NT2/D1 (cell line): ENCODE results near the gene OR2T35.

ENCODE experiments used
- DNase-seq: peaks from one replicate; pipeline ENCODE4 v3.0.0-alpha.2; 2011; ENCODE audit warnings: low read depth, low spot score
- H3K27me3 ChIP-seq: 2 replicates; pipeline ENCODE4 v1.6.0; 2011; ENCODE audit warnings: mild to moderate bottlenecking; ENCODE audit not compliant: insufficient read length, insufficient read depth
- H3K36me3 ChIP-seq: 2 replicates; pipeline ENCODE4 v1.6.1; 2011; ENCODE audit warnings: mild to moderate bottlenecking, low read length, mixed read lengths; ENCODE audit not compliant: insufficient read depth, insufficient read length
- H3K4me1 ChIP-seq: 2 replicates; pipeline ENCODE4 v1.5.1; 2011; ENCODE audit not compliant: insufficient read depth, insufficient read length
- H3K4me3 ChIP-seq: 2 replicates; pipeline ENCODE4 v1.5.1; 2011; ENCODE audit warnings: low read depth; ENCODE audit not compliant: insufficient read length
- H3K9ac ChIP-seq: 2 replicates; pipeline ENCODE4 v1.6.0; 2011; ENCODE audit warnings: low read depth; ENCODE audit not compliant: insufficient read length
- H3K9me3 ChIP-seq: 2 replicates; pipeline ENCODE4 v1.5.1; 2011; ENCODE audit warnings: mild to moderate bottlenecking, low read length; ENCODE audit not compliant: insufficient read depth
- SUZ12 ChIP-seq: IDR thresholded peaks from 2 replicates; pipeline ENCODE4 v1.6.1; 2011; ENCODE audit not compliant: insufficient read length, insufficient read depth; ENCODE audit errors: extremely low read depth
- YY1 ChIP-seq: IDR thresholded peaks from 2 replicates; pipeline ENCODE4 v1.6.1; 2011; ENCODE audit not compliant: insufficient read length, insufficient read depth
- ZNF274 ChIP-seq: IDR thresholded peaks from 2 replicates; pipeline ENCODE4 v1.6.1; 2011; ENCODE audit warnings: mild to moderate bottlenecking, low read depth, low read length

Gene OR2T35

DNA sequence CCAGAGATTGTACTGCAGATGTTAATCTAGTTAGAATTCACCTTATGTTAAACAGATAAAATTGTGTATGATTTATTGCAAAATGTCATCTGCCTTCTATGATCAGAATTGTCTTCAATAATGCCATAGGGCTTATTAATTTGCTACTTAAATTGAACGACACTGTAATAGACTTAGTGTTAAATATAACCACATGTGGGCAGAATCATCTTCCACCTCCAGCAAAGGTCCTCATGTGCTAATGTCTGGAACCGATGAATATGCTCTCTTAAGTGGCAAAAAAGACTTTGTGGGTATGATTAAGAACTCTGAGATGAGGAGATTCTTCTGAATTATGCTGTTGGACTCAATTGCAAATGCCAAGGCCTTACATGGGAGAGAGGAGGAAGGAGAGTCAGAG, 14.5 kb downstream of the OR2T35 start:
- H3K9ac ChIP-seq: no peak overlapping the region

DNA sequence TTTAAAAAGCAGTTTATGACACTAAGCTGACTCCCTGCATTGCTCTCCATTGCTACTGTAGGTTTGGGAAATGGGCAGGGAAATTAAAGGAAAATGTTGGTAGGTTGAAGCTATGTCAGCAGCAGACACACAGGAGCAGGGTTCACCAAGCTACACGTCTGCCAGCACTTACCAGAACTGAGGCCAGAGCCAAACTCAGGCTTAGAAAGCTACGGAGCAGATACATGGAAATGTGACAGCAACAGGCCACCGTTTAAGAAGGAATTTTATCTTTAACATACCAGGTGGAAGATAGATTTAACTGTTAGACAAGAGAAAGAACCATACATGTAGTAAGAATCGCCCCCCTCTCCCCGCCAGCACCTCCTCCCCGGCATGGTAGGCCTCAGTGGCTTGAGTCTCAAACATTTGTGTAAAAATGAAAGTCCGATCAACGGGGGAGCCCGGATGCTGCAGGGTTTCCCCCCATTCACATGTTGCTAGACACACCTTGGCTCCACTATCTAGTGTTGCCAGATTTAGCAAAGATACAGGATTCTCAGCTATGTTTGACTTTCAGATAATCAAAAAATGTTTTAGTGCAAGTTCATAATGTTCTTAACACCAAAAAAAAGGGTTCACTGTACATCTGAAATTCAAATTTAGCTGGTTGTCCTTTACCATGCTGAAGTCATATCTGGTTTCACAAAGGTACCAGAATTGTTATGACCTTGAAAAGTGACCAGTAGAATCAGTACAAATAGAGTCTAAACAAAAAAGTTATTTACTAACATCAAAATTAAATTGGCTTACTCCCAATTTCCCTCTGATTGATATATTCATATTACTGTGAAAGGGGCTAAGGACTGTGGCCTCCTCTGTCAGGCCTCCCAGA, 16.9 kb downstream of the OR2T35 start:
- H3K9me3 ChIP-seq: no peaks in the 10 kb centered on the region
- TF ChIP-seq ZNF274 (no peak), SUZ12 (no peak), YY1 (no peak)
- no peaks in the 10 kb centered on the region for H3K36me3 ChIP-seq
- H3K4me1 ChIP-seq: no peaks in the 10 kb centered on the region
- H3K27me3 ChIP-seq: no peaks in the 10 kb centered on the region
- no peak for DNase-seq
- no peak overlapping the region for H3K4me3 ChIP-seq
- no peak overlapping the region for H3K9ac ChIP-seq

More for the DNA sequence above, 14.5 kb downstream of the OR2T35 start:
- H3K27me3 ChIP-seq: no peaks in the 10 kb centered on the region
- TF ChIP-seq YY1 (no peak), ZNF274 (no peak), SUZ12 (no peak)
- H3K4me1 ChIP-seq: no peaks in the 10 kb centered on the region
- no peaks in the 10 kb centered on the region for H3K9me3 ChIP-seq
- DNase-seq: no peak
- H3K4me3 ChIP-seq: no peak overlapping the region
- H3K36me3 ChIP-seq: no peaks in the 10 kb centered on the region

DNA sequence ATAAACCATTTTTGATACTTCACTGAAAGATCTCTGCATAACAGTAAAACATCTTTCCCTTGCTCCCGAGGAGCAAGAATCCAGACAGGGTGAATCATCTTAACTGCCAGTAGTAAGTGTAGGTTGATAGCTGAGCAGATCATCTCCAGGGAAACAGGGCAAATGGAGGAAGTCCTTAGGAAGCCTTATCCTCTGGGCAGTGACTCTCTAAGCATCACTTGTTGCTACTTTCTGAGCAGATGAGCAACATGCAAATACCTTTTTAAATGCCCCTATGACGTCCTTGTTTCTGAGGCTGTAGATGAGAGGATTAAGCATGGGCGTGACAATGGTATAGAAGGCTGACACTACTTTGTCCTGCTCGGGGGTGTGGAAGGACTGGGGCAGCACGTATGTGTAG, 19.1 kb downstream of the OR2T35 start:
- Histone ChIP-seq H3K9ac (no peak overlapping the region), H3K36me3 (no peaks in the 10 kb centered on the region), H3K27me3 (no peaks in the 10 kb centered on the region), H3K4me1 (no peaks in the 10 kb centered on the region), H3K4me3 (no peak overlapping the region), H3K9me3 (no peaks in the 10 kb centered on the region)
- no peak for DNase-seq
- no peak for TF ChIP-seq YY1
- no peak for TF ChIP-seq SUZ12
- no peak for TF ChIP-seq ZNF274

DNA sequence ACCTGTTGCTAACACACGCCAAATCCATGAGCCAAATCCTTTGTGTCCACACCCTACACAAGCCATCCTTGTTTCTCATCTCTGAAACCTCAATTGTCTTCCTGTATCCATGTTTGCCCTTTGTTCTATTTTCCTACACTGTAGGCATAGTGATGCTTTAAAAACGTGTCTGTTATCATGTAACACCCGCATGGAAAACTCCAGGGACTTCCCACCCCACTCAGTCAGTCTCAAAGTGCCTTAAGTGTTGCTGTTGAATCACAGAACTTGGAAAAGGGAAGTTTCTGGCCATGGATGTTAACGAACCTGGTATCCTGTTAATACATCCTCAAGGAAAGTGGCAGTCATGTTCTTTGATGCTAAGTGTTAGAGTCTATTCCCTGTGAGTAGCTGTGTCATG, 19.9 kb downstream of the OR2T35 start:
- no peaks in the 10 kb centered on the region for H3K27me3 ChIP-seq
- H3K9me3 ChIP-seq: no peaks in the 10 kb centered on the region
- TF ChIP-seq SUZ12: no peak
- H3K9ac ChIP-seq: no peak overlapping the region
- no peaks in the 10 kb centered on the region for H3K4me1 ChIP-seq
- H3K36me3 ChIP-seq: no peaks in the 10 kb centered on the region
- DNase-seq: no peak
- H3K4me3 ChIP-seq: no peak overlapping the region

- H3K4me1 ChIP-seq: no peaks in the 10 kb centered on the region
- no peak for DNase-seq
- no peaks in the 10 kb centered on the region for H3K27me3 ChIP-seq
- H3K36me3 ChIP-seq: no peaks in the 10 kb centered on the region
- H3K4me3 ChIP-seq: no peak overlapping the region
- no peak overlapping the region for H3K9ac ChIP-seq
- H3K9me3 ChIP-seq: no peaks in the 10 kb centered on the region
- no peak for TF ChIP-seq YY1
These were observed 22.5 kb downstream of the OR2T35 start for GRCh38 chr1:248622570-248623001.

DNA sequence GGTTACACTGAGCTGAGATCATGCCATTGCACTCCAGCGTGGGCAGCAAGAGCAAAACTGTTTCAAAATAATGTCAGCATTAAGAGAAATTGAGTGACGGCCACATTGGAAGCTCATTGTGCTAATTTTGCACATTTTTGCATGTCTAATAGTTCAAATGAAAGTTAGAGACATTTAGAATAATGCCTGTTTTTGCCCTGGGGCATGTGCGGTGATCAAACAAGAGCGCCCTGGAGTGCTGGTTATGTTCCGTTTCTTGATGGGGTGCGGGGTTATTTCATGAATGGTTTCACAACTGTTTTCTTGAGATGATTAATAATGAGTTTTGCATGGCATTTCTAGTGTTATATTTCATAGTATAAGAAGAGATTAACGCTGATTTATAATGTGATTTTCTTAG, 23.3 kb downstream of the OR2T35 start:
- no peaks in the 10 kb centered on the region for H3K36me3 ChIP-seq
- H3K9ac ChIP-seq: no peak overlapping the region
- H3K4me1 ChIP-seq: no peaks in the 10 kb centered on the region
- H3K9me3 ChIP-seq: no peaks in the 10 kb centered on the region
- no peaks in the 10 kb centered on the region for H3K27me3 ChIP-seq
- TF ChIP-seq SUZ12 (no peak), ZNF274 (no peak), YY1 (no peak)
- H3K4me3 ChIP-seq: no peak overlapping the region
- no peak for DNase-seq

DNA sequence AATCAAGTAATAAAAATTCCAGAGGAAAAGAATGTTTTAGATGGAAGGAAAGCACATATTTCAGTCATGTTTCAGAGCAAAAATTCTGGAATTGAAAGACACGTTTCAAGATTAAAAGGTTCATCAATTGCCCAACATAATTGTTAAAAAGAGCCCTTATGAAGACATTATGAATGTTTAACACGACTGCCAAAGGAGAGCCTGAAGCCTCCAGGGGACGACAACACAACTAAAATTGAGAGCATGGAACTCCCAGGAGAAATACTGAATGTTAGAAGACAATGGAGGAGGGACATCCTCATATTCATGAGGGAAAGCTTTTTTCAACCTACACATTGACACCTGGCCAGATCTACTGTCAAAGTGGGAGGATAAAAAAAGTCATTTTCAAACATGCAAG, 26.2 kb downstream of the OR2T35 start:
- peak; percentile 3 for DNase-seq
- H3K27me3 ChIP-seq: no peaks in the 10 kb centered on the region
- no peaks in the 10 kb centered on the region for H3K9me3 ChIP-seq

More for the DNA sequence above, 26.2 kb downstream of the OR2T35 start:
- H3K4me3 ChIP-seq: no peak overlapping the region
- no peak for TF ChIP-seq YY1
- no peak for TF ChIP-seq SUZ12
- TF ChIP-seq ZNF274: no peak
- H3K36me3 ChIP-seq: no peaks in the 10 kb centered on the region
- no peak overlapping the region for H3K9ac ChIP-seq
- no peaks in the 10 kb centered on the region for H3K4me1 ChIP-seq
